CD4-positive, alpha-beta T cell treated with Interleukin-4 for 4 hours (primary cell): ENCODE data around the gene MED25.

Experiments
- DNase-seq: peaks from one replicate; pipeline ENCODE4 v3.0.0-alpha.2; 2020

MED25 gene

GRCh38 chr19:49847731-49848696 lies 29.9 kb downstream of the MED25 start:
- peak; percentile 66 for DNase-seq

GRCh38 chr19:49848938-49849337 lies 30.8 kb downstream of the MED25 start:
- no peak for DNase-seq

- DNase-seq, result no peak
Observed at GRCh38 chr19:49849433-49850220, 31.5 kb downstream of the MED25 start.

- no peak for DNase-seq
Observed at GRCh38 chr19:49850221-49850486, 32.1 kb downstream of the MED25 start.

GRCh38 chr19:49850487-49851342 lies 32.6 kb downstream of the MED25 start, which contains the start of gene PTOV1:
Gene PTOV1 (plus strand): TSS chr19:49851159.
- peak; percentile 85 for DNase-seq

GRCh38 chr19:49851456-49852259 lies 33.6 kb downstream of the MED25 start:
- DNase-seq, result peak; percentile 27

- DNase-seq, result no peak
Observed at GRCh38 chr19:49852631-49853126, 34.6 kb downstream of the MED25 start.

- DNase-seq, result no peak
Observed at GRCh38 chr19:49853852-49854377, 35.8 kb downstream of the MED25 start.

GRCh38 chr19:49854378-49855263 lies 36.5 kb downstream of the MED25 start:
- no peak for DNase-seq

GRCh38 chr19:49855277-49855675 lies 37.2 kb downstream of the MED25 start:
- DNase-seq, result no peak

GRCh38 chr19:49855676-49856573 lies 37.8 kb downstream of the MED25 start:
- no peak for DNase-seq

- DNase-seq, result no peak
Observed at GRCh38 chr19:49856574-49857021, 38.5 kb downstream of the MED25 start.

- no peak for DNase-seq
Observed at GRCh38 chr19:49857061-49857837, 39.2 kb downstream of the MED25 start.

- no peak for DNase-seq
Observed at GRCh38 chr19:49857838-49858087, 39.7 kb downstream of the MED25 start.

GRCh38 chr19:49858088-49858985 lies 40.2 kb downstream of the MED25 start:
- no peak for DNase-seq

GRCh38 chr19:49859682-49860335 lies 41.7 kb downstream of the MED25 start:
- DNase-seq, result no peak
